ENCODE measurements around the gene MRPS7. TPM values are rescaled to one million over a fixed set of nuclear protein-coding genes. Genes with fewer than 3 reads are reported as not detected.

Gene MRPS7
- polyA plus RNA-seq, 2 of the 4 experiments (the other 2 are of a cell fraction), result 144 to 163 TPM

GRCh38 chr17:75225016-75225415 is 36.7 kb upstream of the MRPS7 start:
- no peaks in the 10 kb centered on the region for H3K4me1 ChIP-seq
- ChIA-PET POLR2A (no interaction called here), CTCF (interaction anchor here (1.0 to 15.8 kb wide), 6 partner anchors 10 to 301 kb away, joined by 3 to 223 read pairs (median 4); partner anchors contain the start of gene OTOP2)
- H3K9me3 ChIP-seq, result no peaks in the 10 kb centered on the region
- H3K4me3 ChIP-seq, result no peak overlapping the region
- DNase-seq (ENCODE audit: low read depth in 1 of 2, low spot score in 1 of 2), result no peak
- no peak for ATAC-seq
- WGBS (ENCODE audit: missing lambda C conversion rate), result 79% methylated on average over 12 of the region's 14 CpGs
- FAIRE-seq, result no peak
- H3K4me2 ChIP-seq, result no peak overlapping the region
- H3K27ac ChIP-seq, result no peak overlapping the region
- TF ChIP-seq EHF (CRISPR knock-in tag; IDR thresholded peaks at IDR 0.05) (no peak), FOSL2 (IDR thresholded peaks at IDR 0.05) (no peak), FOSL2 (CRISPR knock-in tag; IDR thresholded peaks at IDR 0.05) (no peak), POLR2A (IDR thresholded peaks at IDR 0.05; ENCODE audit: low read length) (no peak), CBX8 (IDR thresholded peaks at IDR 0.05) (no peak), NPAS2 (CRISPR knock-in tag; IDR thresholded peaks at IDR 0.05; ENCODE audit: borderline replicate concordance) (no peak), RAD21 (conservative IDR thresholded peaks at IDR 0.05 in 1 of 2, IDR thresholded peaks at IDR 0.05 in 1 of 2) (no peak), ZNF302 (CRISPR knock-in tag; IDR thresholded peaks at IDR 0.05) (no peak), BHLHE40 (IDR thresholded peaks at IDR 0.05; ENCODE audit: low read depth, low read length) (no peak), JUNB (IDR thresholded peaks at IDR 0.05) (no peak), ATOH8 (CRISPR knock-in tag; IDR thresholded peaks at IDR 0.05; ENCODE audit: low read depth) (no peak), USF2 (IDR thresholded peaks at IDR 0.05) (no peak), HEYL (CRISPR knock-in tag; IDR thresholded peaks at IDR 0.05) (no peak), NFE2L2 (conservative IDR thresholded peaks at IDR 0.05; ENCODE audit: low read length) (no peak)

- Histone ChIP-seq H3K4me3 (no peak overlapping the region), H3K4me2 (no peak overlapping the region), H3K27ac (no peak overlapping the region), H3K9me3 (no peaks in the 10 kb centered on the region), H3K4me1 (no peaks in the 10 kb centered on the region)
- DNase-seq (ENCODE audit: low read depth in 1 of 2, low spot score in 1 of 2) (no peak), FAIRE-seq (no peak), ATAC-seq (no peak)
- POLR2A ChIA-PET, result no interaction called here
- WGBS (ENCODE audit: missing lambda C conversion rate), result 81% methylated on average over 5 of the region's 5 CpGs
- CTCF ChIA-PET, result interaction anchor here (1.6 to 15.8 kb wide), 3 partner anchors 8 to 26 kb away, joined by 4 to 223 read pairs (median 5); no protein-coding TSS in a partner anchor
- TF ChIP-seq HDAC2 (IDR thresholded peaks at IDR 0.05) (no peak), ATOH8 (CRISPR knock-in tag; IDR thresholded peaks at IDR 0.05; ENCODE audit: low read depth) (no peak), POLR2A (IDR thresholded peaks at IDR 0.05; ENCODE audit: low read length) (no peak), PBX3 (IDR thresholded peaks at IDR 0.05) (no peak), MAFK (IDR thresholded peaks at IDR 0.05; ENCODE audit: partially characterized antibody) (no peak), E2F6 (IDR thresholded peaks at IDR 0.05; ENCODE audit: borderline replicate concordance, low read depth) (no peak), RCOR1 (IDR thresholded peaks at IDR 0.05; ENCODE audit: low read depth, low read length) (no peak), TFCP2L1 (CRISPR knock-in tag; IDR thresholded peaks at IDR 0.05) (no peak), JUN (IDR thresholded peaks at IDR 0.05) (no peak), CBX2 (IDR thresholded peaks at IDR 0.05; ENCODE audit: borderline replicate concordance, low read depth) (no peak), NFE2L2 (conservative IDR thresholded peaks at IDR 0.05; ENCODE audit: low read length) (no peak)
Observed at GRCh38 chr17:75227729-75228128, 34.0 kb upstream of the MRPS7 start.
